OCI-LY7 (cell line): ENCODE results near the gene ADGRG6.

Experiments used
- CTCF ChIP-seq: fragments of 200-600 bp; sonication (generic); conservative IDR thresholded peaks from 2 replicates; pipeline ENCODE4 v1.5.1; 2014; ENCODE audit warnings: mild to moderate bottlenecking, antibody characterized with exemption, low read length, moderate library complexity, mixed read lengths
- EZH2phosphoT487 ChIP-seq: fragments of 200-600 bp; sonication (generic); IDR thresholded peaks from 2 replicates; pipeline ENCODE4 v1.6.1; 2018; ENCODE audit warnings: low read depth, borderline replicate concordance, mild to moderate bottlenecking, mixed run types, antibody characterized with exemption, low read length, moderate library complexity, mixed read lengths

GRCh38 chr6:142455957-142456589, 154.3 kb downstream of the ADGRG6 start:
- TF ChIP-seq CTCF (no peak), EZH2phosphoT487 (no peak)
